ENCODE results near the gene FRAT2.

- TF ChIP-seq EZH2 (IDR thresholded peaks at IDR 0.05) (no peak), CTCF (IDR thresholded peaks at IDR 0.05) (no peak), EZH2phosphoT487 (IDR thresholded peaks at IDR 0.05) (no peak)
These were observed 15.5 kb downstream of the FRAT2 start, which contains the start of gene FRAT1 for GRCh38 chr10:97318772-97319651.
